HEK293 (cell line): Measurements from ENCODE around the gene PRTFDC1.

Experiments used
- CTCF ChIA-PET: fragments of 350-600 bp; formaldehyde crosslinking; extraction: SDS; loops from one replicate; lab custom pipeline; 2021; ENCODE audit warnings: antibody characterized with exemption; lab: Yijun Ruan, JAX
- POLR2A ChIA-PET: fragments of 300-600 bp; formaldehyde crosslinking; extraction: SDS; loops from one replicate; lab custom pipeline; 2020; ENCODE audit warnings: antibody characterized with exemption, inconsistent platforms; lab: Yijun Ruan, JAX
- H3K27ac ChIP-seq: fragments of 200-500 bp; sonication (Bioruptor generic); 2 replicates; pipeline ENCODE4 v1.5.1; 2014; ENCODE audit warnings: low read depth, low read length, control low read depth, inconsistent platforms; ENCODE audit errors: extremely low read depth
- H3K36me3 ChIP-seq, 2 experiments: fragments of 200-500 bp in 1 of 2; sonication (Bioruptor generic) in 1 of 2; 1 replicate in 1 of 2; 2 replicates in 1 of 2; pipeline ENCODE4 v1.5.1; 2014 to 2017; ENCODE audit warnings: inconsistent platforms in 2 of 2, low read length in 2 of 2; ENCODE audit not compliant: control insufficient read depth in 2 of 2, insufficient read depth in 1 of 2
- H3K4me1 ChIP-seq: fragments of 200-500 bp; sonication (Bioruptor generic); 2 replicates; pipeline ENCODE4 v1.5.1; 2014; ENCODE audit warnings: mild to moderate bottlenecking, low read length, inconsistent platforms; ENCODE audit not compliant: control insufficient read depth, insufficient read depth
- H3K4me3 ChIP-seq: 2 replicates; pipeline ENCODE4 v1.5.1; 2011; ENCODE audit warnings: low read depth, mild to moderate bottlenecking, control low read depth, low read length, moderate library complexity
- H3K9me3 ChIP-seq: fragments of 200-500 bp; sonication (Bioruptor generic); 2 replicates; pipeline ENCODE4 v1.5.1; 2014; ENCODE audit warnings: low read depth, low read length, inconsistent platforms; ENCODE audit not compliant: control insufficient read depth, insufficient read depth
- BCL11A ChIP-seq: fragments of 450-650 bp; formaldehyde crosslinking; IDR thresholded peaks from 2 replicates; pipeline ENCODE4 v1.5.1; 2016; ENCODE audit warnings: low read depth, missing biosample characterization, missing genetic modification characterization
- GLIS1 ChIP-seq: fragments of 450-650 bp; formaldehyde crosslinking; IDR thresholded peaks from 2 replicates; pipeline ENCODE4 v1.5.1; 2016; ENCODE audit warnings: missing biosample characterization, missing genetic modification characterization
- GLIS2 ChIP-seq: fragments of 450-650 bp; formaldehyde crosslinking; IDR thresholded peaks from 2 replicates; pipeline ENCODE4 v1.5.1; 2016; ENCODE audit warnings: missing biosample characterization, missing genetic modification characterization
- HOXD13 ChIP-seq: sonication (generic); formaldehyde crosslinking; IDR thresholded peaks from 2 replicates; pipeline ENCODE4 v1.8.0; 2022; ENCODE audit warnings: missing genetic modification reagents, borderline replicate concordance
- SP2 ChIP-seq: fragments of 450-650 bp; formaldehyde crosslinking; IDR thresholded peaks from 2 replicates; pipeline ENCODE4 v1.5.1; 2016; ENCODE audit warnings: missing biosample characterization, missing genetic modification characterization
- YY2 ChIP-seq: fragments of 450-650 bp; formaldehyde crosslinking; IDR thresholded peaks from 2 replicates; pipeline ENCODE4 v1.5.1; 2016; ENCODE audit warnings: missing biosample characterization, missing genetic modification characterization
- ZBTB1 ChIP-seq: fragments of 450-650 bp; formaldehyde crosslinking; IDR thresholded peaks from 2 replicates; pipeline ENCODE4 v1.5.1; 2016; ENCODE audit warnings: missing biosample characterization, missing genetic modification characterization
- ZBTB20 ChIP-seq: fragments of 450-650 bp; formaldehyde crosslinking; IDR thresholded peaks from 2 replicates; pipeline ENCODE4 v1.5.1; 2016; ENCODE audit warnings: missing biosample characterization, missing genetic modification characterization
- ZNF112 ChIP-seq: fragments of 450-650 bp; formaldehyde crosslinking; IDR thresholded peaks from 2 replicates; pipeline ENCODE4 v1.5.0; 2017; ENCODE audit warnings: missing biosample characterization, missing genetic modification characterization
- ZNF121 ChIP-seq: fragments of 450-650 bp; formaldehyde crosslinking; IDR thresholded peaks from 2 replicates; pipeline ENCODE4 v1.5.1; 2016; ENCODE audit warnings: missing biosample characterization, missing genetic modification characterization
- ZNF140 ChIP-seq: fragments of 450-650 bp; formaldehyde crosslinking; IDR thresholded peaks from 2 replicates; pipeline ENCODE4 v1.5.1; 2016; ENCODE audit warnings: missing biosample characterization, missing genetic modification characterization
- ZNF175 ChIP-seq: fragments of 450-650 bp; formaldehyde crosslinking; IDR thresholded peaks from 2 replicates; pipeline ENCODE4 v1.5.1; 2016; ENCODE audit warnings: missing biosample characterization, missing genetic modification characterization
- ZNF248 ChIP-seq: fragments of 450-650 bp; formaldehyde crosslinking; IDR thresholded peaks from 2 replicates; pipeline ENCODE4 v1.5.1; 2017; ENCODE audit warnings: missing biosample characterization, missing genetic modification characterization
- ZNF324 ChIP-seq: fragments of 450-650 bp; formaldehyde crosslinking; IDR thresholded peaks from 2 replicates; pipeline ENCODE4 v1.5.1; 2016; ENCODE audit warnings: missing biosample characterization, missing genetic modification characterization
- ZNF473 ChIP-seq: fragments of 450-650 bp; formaldehyde crosslinking; IDR thresholded peaks from 2 replicates; pipeline ENCODE4 v1.5.1; 2017; ENCODE audit warnings: missing biosample characterization, missing genetic modification characterization
- ZNF510 ChIP-seq: fragments of 450-650 bp; formaldehyde crosslinking; IDR thresholded peaks from 2 replicates; pipeline ENCODE4 v1.5.1; 2018; ENCODE audit warnings: mild to moderate bottlenecking, missing genetic modification characterization, missing biosample characterization; ENCODE audit not compliant: insufficient replicate concordance
- ZNF514 ChIP-seq: fragments of 450-650 bp; formaldehyde crosslinking; IDR thresholded peaks from 2 replicates; pipeline ENCODE4 v1.5.1; 2016; ENCODE audit warnings: missing biosample characterization, missing genetic modification characterization
- ZNF571 ChIP-seq: fragments of 450-650 bp; formaldehyde crosslinking; IDR thresholded peaks from 2 replicates; pipeline ENCODE4 v1.5.0; 2017; ENCODE audit warnings: missing biosample characterization, missing genetic modification characterization
- ZNF585B ChIP-seq: fragments of 450-650 bp; formaldehyde crosslinking; IDR thresholded peaks from 2 replicates; pipeline ENCODE4 v1.5.1; 2016; ENCODE audit warnings: missing biosample characterization, missing genetic modification characterization
- ZNF610 ChIP-seq: fragments of 450-650 bp; formaldehyde crosslinking; IDR thresholded peaks from 2 replicates; pipeline ENCODE4 v1.5.1; 2016; ENCODE audit warnings: missing biosample characterization, missing genetic modification characterization, borderline replicate concordance
- ZNF658 ChIP-seq: fragments of 450-650 bp; formaldehyde crosslinking; IDR thresholded peaks from 2 replicates; pipeline ENCODE4; 2016; ENCODE audit warnings: missing biosample characterization, missing genetic modification characterization
- ZNF701 ChIP-seq: fragments of 450-650 bp; formaldehyde crosslinking; IDR thresholded peaks from 2 replicates; pipeline ENCODE4 v1.5.1; 2016; ENCODE audit warnings: missing biosample characterization, missing genetic modification characterization
- ZNF777 ChIP-seq: fragments of 450-650 bp; formaldehyde crosslinking; IDR thresholded peaks from 2 replicates; pipeline ENCODE4 v1.5.1; 2017; ENCODE audit warnings: missing biosample characterization, missing genetic modification characterization, borderline replicate concordance
- ZNF791 ChIP-seq: fragments of 450-650 bp; formaldehyde crosslinking; IDR thresholded peaks from 2 replicates; pipeline ENCODE4 v1.5.1; 2016; ENCODE audit warnings: missing biosample characterization, missing genetic modification characterization
- ZSCAN23 ChIP-seq: fragments of 450-650 bp; formaldehyde crosslinking; IDR thresholded peaks from 2 replicates; pipeline ENCODE4 v1.5.1; 2016; ENCODE audit warnings: missing biosample characterization, missing genetic modification characterization
- TF ChIP-seq, protein P1 (sequence below): fragments of 450-650 bp; formaldehyde crosslinking; IDR thresholded peaks from 2 replicates; pipeline ENCODE4 v1.5.1; 2017; ENCODE audit warnings: missing biosample characterization, missing genetic modification characterization
- TF ChIP-seq, protein P2 (sequence below): fragments of 450-650 bp; formaldehyde crosslinking; IDR thresholded peaks from 2 replicates; pipeline ENCODE4 v1.5.1; 2016; ENCODE audit warnings: missing biosample characterization, missing genetic modification characterization
- TF ChIP-seq, protein P3 (sequence below): fragments of 450-650 bp; formaldehyde crosslinking; IDR thresholded peaks from 2 replicates; pipeline ENCODE4 v1.5.1; 2016; ENCODE audit warnings: missing biosample characterization, missing genetic modification characterization
- TF ChIP-seq, protein P4 (sequence below): fragments of 450-650 bp; formaldehyde crosslinking; IDR thresholded peaks from 2 replicates; pipeline ENCODE4 v1.5.1; 2016; ENCODE audit warnings: missing biosample characterization, missing genetic modification characterization

PRTFDC1 gene

DNA sequence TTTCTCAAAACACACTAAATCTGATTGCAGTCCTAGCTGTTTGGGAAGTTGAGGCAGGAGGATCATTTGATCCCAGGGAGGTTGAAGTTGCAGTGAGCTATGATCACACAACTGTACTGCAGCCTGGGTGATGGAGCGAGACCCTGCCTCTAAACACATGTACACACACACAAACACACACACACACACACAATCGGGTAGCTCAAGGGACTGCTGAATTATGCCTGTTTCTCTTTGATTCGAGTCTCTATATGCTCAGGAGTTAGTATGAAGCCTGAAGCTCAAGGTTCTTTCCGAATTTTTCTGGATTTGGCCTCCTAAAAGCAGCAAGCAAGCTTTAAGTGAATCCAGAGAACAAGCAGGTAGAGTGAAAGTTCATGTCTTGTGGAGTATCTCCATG lies 22.5 kb downstream of the PRTFDC1 start:
- TF ChIP-seq ZNF140 (tag by site-specific recombination) (no peak), ZNF514 (tag by site-specific recombination) (no peak), ZNF585B (no peak), ZNF175 (tag by site-specific recombination) (no peak), ZNF324 (tag by site-specific recombination) (no peak), ZNF112 (tag by site-specific recombination) (no peak), ZSCAN23 (no peak), ZNF658 (no peak), ZNF777 (tag by site-specific recombination) (no peak)
- TF ChIP-seq, protein P1, sequence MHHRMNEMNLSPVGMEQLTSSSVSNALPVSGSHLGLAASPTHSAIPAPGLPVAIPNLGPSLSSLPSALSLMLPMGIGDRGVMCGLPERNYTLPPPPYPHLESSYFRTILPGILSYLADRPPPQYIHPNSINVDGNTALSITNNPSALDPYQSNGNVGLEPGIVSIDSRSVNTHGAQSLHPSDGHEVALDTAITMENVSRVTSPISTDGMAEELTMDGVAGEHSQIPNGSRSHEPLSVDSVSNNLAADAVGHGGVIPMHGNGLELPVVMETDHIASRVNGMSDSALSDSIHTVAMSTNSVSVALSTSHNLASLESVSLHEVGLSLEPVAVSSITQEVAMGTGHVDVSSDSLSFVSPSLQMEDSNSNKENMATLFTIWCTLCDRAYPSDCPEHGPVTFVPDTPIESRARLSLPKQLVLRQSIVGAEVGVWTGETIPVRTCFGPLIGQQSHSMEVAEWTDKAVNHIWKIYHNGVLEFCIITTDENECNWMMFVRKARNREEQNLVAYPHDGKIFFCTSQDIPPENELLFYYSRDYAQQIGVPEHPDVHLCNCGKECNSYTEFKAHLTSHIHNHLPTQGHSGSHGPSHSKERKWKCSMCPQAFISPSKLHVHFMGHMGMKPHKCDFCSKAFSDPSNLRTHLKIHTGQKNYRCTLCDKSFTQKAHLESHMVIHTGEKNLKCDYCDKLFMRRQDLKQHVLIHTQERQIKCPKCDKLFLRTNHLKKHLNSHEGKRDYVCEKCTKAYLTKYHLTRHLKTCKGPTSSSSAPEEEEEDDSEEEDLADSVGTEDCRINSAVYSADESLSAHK (tag by site-specific recombination), result no peak
- POLR2A ChIA-PET, result no interaction called here
- H3K27ac ChIP-seq, result no peak overlapping the region

DNA sequence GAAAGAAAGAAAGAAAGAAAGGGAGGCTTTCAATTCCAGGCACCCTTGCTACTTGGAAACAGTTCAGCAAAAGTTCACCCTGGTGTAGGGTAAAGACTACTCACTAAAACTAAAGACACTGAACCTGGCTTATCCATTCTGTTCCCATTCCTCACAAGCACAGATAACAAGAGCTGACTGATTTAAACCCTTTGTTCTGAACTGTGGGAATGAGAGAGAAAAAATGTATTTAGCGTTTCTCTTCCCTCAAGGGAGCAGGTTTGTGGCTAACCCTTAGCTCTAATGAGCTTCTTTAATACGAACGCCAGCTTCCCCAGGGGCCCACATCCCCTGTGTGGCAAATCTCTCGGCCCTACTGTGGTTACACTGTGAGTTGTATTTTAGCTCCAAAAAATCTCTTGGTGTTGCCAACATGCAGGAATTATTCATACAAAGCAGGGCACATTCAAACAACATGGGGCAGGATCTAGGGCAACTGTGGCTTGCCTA lies 23.3 kb downstream of the PRTFDC1 start:
- Histone ChIP-seq H3K27ac (no peak overlapping the region), H3K4me3 (no peak overlapping the region), H3K4me1 (no peaks in the 10 kb centered on the region), H3K36me3 (no peaks in the 10 kb centered on the region), H3K9me3 (no peaks in the 10 kb centered on the region)
- ChIA-PET POLR2A (no interaction called here), CTCF (interaction anchor here (0.9 to 1.7 kb wide), 3 partner anchors 19 to 311 kb away, joined by 3 to 5 read pairs (median 4); no protein-coding TSS in a partner anchor)
- no peak for TF ChIP-seq HOXD13 (CRISPR knock-in tag)
- TF ChIP-seq YY2, result no peak
- no peak for TF ChIP-seq ZNF791 (tag by site-specific recombination)
- no peak for TF ChIP-seq ZNF610 (tag by site-specific recombination)
- no peak for TF ChIP-seq GLIS2 (tag by site-specific recombination)
- no peak for TF ChIP-seq SP2
- TF ChIP-seq, protein P2, sequence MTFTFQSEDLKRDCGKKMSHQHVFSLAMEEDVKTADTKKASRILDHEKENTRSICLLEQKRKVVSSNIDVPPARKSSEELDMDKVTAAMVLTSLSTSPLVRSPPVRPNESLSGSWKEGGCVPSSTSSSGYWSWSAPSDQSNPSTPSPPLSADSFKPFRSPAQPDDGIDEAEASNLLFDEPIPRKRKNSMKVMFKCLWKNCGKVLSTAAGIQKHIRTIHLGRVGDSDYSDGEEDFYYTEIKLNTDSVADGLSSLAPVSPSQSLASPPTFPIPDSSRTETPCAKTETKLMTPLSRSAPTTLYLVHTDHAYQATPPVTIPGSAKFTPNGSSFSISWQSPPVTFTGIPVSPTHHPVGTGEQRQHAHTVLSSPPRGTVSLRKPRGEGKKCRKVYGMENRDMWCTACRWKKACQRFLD (tag by site-specific recombination), result no peak
- TF ChIP-seq ZNF473 (tag by site-specific recombination), result no peak
- no peak for TF ChIP-seq ZNF121
- TF ChIP-seq ZNF510, result no peak
- no peak for TF ChIP-seq ZBTB1
- TF ChIP-seq, protein P3, sequence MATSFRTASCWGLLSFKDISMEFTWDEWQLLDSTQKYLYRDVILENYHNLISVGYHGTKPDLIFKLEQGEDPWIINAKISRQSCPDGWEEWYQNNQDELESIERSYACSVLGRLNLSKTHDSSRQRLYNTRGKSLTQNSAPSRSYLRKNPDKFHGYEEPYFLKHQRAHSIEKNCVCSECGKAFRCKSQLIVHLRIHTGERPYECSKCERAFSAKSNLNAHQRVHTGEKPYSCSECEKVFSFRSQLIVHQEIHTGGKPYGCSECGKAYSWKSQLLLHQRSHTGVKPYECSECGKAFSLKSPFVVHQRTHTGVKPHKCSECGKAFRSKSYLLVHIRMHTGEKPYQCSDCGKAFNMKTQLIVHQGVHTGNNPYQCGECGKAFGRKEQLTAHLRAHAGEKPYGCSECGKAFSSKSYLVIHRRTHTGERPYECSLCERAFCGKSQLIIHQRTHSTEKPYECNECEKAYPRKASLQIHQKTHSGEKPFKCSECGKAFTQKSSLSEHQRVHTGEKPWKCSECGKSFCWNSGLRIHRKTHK, result no peak
- no peak for TF ChIP-seq ZNF571 (tag by site-specific recombination)
- TF ChIP-seq, protein P4, sequence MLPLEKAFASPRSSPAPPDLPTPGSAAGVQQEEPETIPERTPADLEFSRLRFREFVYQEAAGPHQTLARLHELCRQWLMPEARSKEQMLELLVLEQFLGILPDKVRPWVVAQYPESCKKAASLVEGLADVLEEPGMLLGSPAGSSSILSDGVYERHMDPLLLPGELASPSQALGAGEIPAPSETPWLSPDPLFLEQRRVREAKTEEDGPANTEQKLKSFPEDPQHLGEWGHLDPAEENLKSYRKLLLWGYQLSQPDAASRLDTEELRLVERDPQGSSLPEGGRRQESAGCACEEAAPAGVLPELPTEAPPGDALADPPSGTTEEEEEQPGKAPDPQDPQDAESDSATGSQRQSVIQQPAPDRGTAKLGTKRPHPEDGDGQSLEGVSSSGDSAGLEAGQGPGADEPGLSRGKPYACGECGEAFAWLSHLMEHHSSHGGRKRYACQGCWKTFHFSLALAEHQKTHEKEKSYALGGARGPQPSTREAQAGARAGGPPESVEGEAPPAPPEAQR (tag by site-specific recombination), result no peak
- no peak for TF ChIP-seq BCL11A
- TF ChIP-seq ZNF248 (tag by site-specific recombination), result no peak
- TF ChIP-seq ZNF701 (tag by site-specific recombination), result no peak
- TF ChIP-seq GLIS1, result no peak
- TF ChIP-seq ZBTB20, result no peak

More for the DNA sequence above, 22.5 kb downstream of the PRTFDC1 start:
- Histone ChIP-seq H3K4me3 (no peak overlapping the region), H3K9me3 (no peaks in the 10 kb centered on the region), H3K4me1 (no peaks in the 10 kb centered on the region), H3K36me3 (no peaks in the 10 kb centered on the region)
- CTCF ChIA-PET, result interaction anchor here (0.8 to 1.7 kb wide), 4 partner anchors 11 to 151 kb away, joined by 3 to 5 read pairs (median 3); no protein-coding TSS in a partner anchor
